Pancreas (tissue), 10 donors: ENCODE results near the gene HABP2. TPM values are rescaled to one million over a fixed set of nuclear protein-coding genes. Genes with fewer than 3 reads are reported as not detected.

ENCODE experiments used
- ATAC-seq, 4 donors: fragments of 200-7000 bp; cut with Tn5 transposase; one replicate each; pipeline versions ENCODE4 v1.8.0 to v1.9.1; 2020; ENCODE audit warnings: mild to moderate bottlenecking in 4 of 4, moderate library complexity in 4 of 4
- DNase-seq, 6 donors: peaks; one replicate each; pipeline ENCODE4 v3.0.0-alpha.2; 2020
- FAIRE-seq: peaks from 2 replicates; lab custom pipeline; 2012; peaks lifted over from hg19 to GRCh38; lab: Jason Lieb, UNC
- H3K27ac ChIP-seq, 4 donors: fragments of 200-600 bp; sonication (generic); 1 replicate in 3 of 4; 2 replicates in 1 of 4; pipeline versions ENCODE4 v1.5.0 to v1.8.0; 2020
- H3K27me3 ChIP-seq, 4 donors: fragments of 200-600 bp; one replicate each; pipeline ENCODE4 v1.8.0; 2021
- H3K36me3 ChIP-seq, 3 donors: fragments of 200-600 bp; sonication (generic) in 1 of 3; one replicate each; pipeline versions ENCODE4 v1.5.0 to v1.8.0; 2020 to 2021
- H3K4me1 ChIP-seq, 3 donors: fragments of 200-600 bp; one replicate each; pipeline ENCODE4 v1.8.0; 2021
- H3K4me3 ChIP-seq, 4 donors: fragments of 200-600 bp; sonication (generic) in 2 of 4; one replicate each; pipeline versions ENCODE4 v1.5.0 to v1.8.0; 2020 to 2021
- H3K9me3 ChIP-seq, 4 donors: fragments of 200-600 bp; one replicate each; pipeline ENCODE4 v1.8.0; 2021
- CTCF ChIP-seq, 4 donors: fragments of 200-600 bp; sonication (generic) in 3 of 4; IDR thresholded peaks; one replicate each; pipeline versions ENCODE4 v1.5.0 to v1.8.0; 2021; ENCODE audit warnings: antibody characterized with exemption in 4 of 4
- WGBS, 2 donors: extraction: QIAGEN DNeasy Blood & Tissue Kit; methylation state at CpG; one replicate each; pipeline ENCODE4 v1.1.7; 2013; 5-methylcytosine and 5-hydroxymethylcytosine counted together
- intact Hi-C, 3 donors: fragments of 100-400 bp; cut with DNase I; formaldehyde crosslinking; loops; one replicate each; pipeline versions ENCODE4 v1.11.1 to v1.14.2; 2022
- polyA plus RNA-seq, 2 donors: library from polyadenylated mRNA; stranded (reverse); fragments of 200-250 nt; gene quantifications; one replicate each; pipeline ENCODE4 v1.2.3, GENCODE V29; 2013
- total RNA-seq, 6 donors: library from RNA; stranded (reverse); fragmentation: NEBNext Ultra II Directional in 4 of 6; extraction: Animal tissue kit (Norgen Biotek cat#: 25700) in 4 of 6; gene quantifications; one replicate each; pipeline versions ENCODE4 v1.2.1 to v1.2.4, GENCODE V29; 2021 to 2023
- donor health status: healthy with polysubstance abuse.
- donor health status: DM: no; HTN: no; CAD: no; lungs with moderate emphysema.
- donor health status: DM: no; HTN: no; CAD: no.
- donor health status: control.
- donor health status: control.
- donor health status: Bipolar disorder and iron deficiency.
- donor health status: DM: yes; HTN: yes; CAD: no.
- donor health status: DM: no; HTN: no; CAD: no.
- donor health status: DM: no; HTN: no; CAD: no.
- donor health status: DM: yes; HTN: yes; CAD: no.

HABP2 gene
- total RNA-seq (10 to 100 TPM in 5 of 6 donors, 1 to 10 TPM in 1; 9.3 to 51.7 (median 14.0) TPM), polyA plus RNA-seq (10 to 100 TPM in 1 of 2 donors, 1 to 10 TPM in 1; 8.8 to 34.9 TPM)

- ATAC-seq: peak; percentile 62 to 81 (median 74)
- 20 to 22% methylated on average over 3 of the region's 3 CpGs for WGBS, 2 donors
- Histone ChIP-seq H3K4me1 (peaks cover 6 to 22% (median 8%) of the 10 kb centered on the region in 3 donors), H3K36me3 (no peaks in the 10 kb centered on the region), H3K9me3 (no peaks in the 10 kb centered on the region), H3K27ac (peak within 1 kb of the TSS in 3 of 4 donors; percentile 14 to 75 (median 58)), H3K27me3 (no peaks in the 10 kb centered on the region), H3K4me3 (peak within 1 kb of the TSS in 2 of 4 donors; percentile 13 to 26)
- FAIRE-seq: no peak
- no peak for TF ChIP-seq CTCF (IDR thresholded peaks at IDR 0.05)
- intact Hi-C loops: no loop called here
- DNase-seq: peak in 5 of 6 donors; percentile 23 to 67 (median 35)
These were observed at the start of gene HABP2 for GRCh38 chr10:113552701-113553100. TSS of gene HABP2 (plus strand) at chr10:113553053. CDS start at chr10:113553122, 69 bp downstream.

GRCh38 chr10:113503930-113504329, 48.9 kb upstream of the HABP2 start:
- no peaks in the 10 kb centered on the region for H3K27me3 ChIP-seq
- no peak for FAIRE-seq
- WGBS, 2 donors: 76 to 86% methylated on average over 4 of the region's 4 CpGs
- intact Hi-C loops: no loop called here
- no peak overlapping the region for H3K4me3 ChIP-seq
- no peaks in the 10 kb centered on the region for H3K9me3 ChIP-seq
- no peaks in the 10 kb centered on the region for H3K4me1 ChIP-seq
- peak in 2 of 4 donors; percentile 44 to 47 for ATAC-seq
- no peaks in the 10 kb centered on the region for H3K36me3 ChIP-seq
- DNase-seq: no peak
- H3K27ac ChIP-seq: no peak overlapping the region
- TF ChIP-seq CTCF (IDR thresholded peaks at IDR 0.05): no peak

- no peak for TF ChIP-seq CTCF (IDR thresholded peaks at IDR 0.05)
- Histone ChIP-seq H3K27ac (no peak overlapping the region), H3K4me3 (no peak overlapping the region), H3K9me3 (no peaks in the 10 kb centered on the region), H3K4me1 (no peaks in the 10 kb centered on the region), H3K36me3 (no peaks in the 10 kb centered on the region), H3K27me3 (no peaks in the 10 kb centered on the region)
- ATAC-seq (no peak), FAIRE-seq (no peak), DNase-seq (no peak)
- intact Hi-C loops: no loop called here
- 71 to 74% methylated on average over 3 of the region's 3 CpGs for WGBS, 2 donors
These were observed 48.4 kb upstream of the HABP2 start for GRCh38 chr10:113504423-113504822.

DNA sequence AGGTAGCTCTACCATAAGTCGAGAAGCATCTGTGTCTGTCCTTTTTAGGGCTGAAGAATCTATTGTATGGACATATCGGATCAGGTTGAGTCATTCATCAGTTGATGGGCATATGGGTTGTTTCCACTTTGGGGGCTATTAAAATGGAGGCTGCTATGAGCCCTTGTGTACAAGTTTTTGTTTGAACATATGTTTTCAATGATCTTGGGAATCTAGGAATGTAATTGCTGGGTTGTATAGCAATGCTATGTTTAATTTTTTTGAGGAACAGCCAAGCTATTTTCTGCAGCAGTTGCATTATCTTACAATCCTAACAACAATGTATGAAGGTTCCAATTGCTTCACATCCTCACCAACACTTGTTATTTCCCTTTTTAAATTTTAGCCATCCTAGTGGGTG, 46.4 kb upstream of the HABP2 start:
- no peak overlapping the region for H3K27ac ChIP-seq
- H3K36me3 ChIP-seq: no peaks in the 10 kb centered on the region
- H3K4me3 ChIP-seq: no peak overlapping the region
- no peaks in the 10 kb centered on the region for H3K27me3 ChIP-seq
- WGBS, 2 donors: 78 to 85% methylated on average over 2 of the region's 2 CpGs
- DNase-seq: no peak
- peaks cover 0 to 3% (median 0%) of the 10 kb centered on the region in 4 donors for H3K9me3 ChIP-seq
- no peaks in the 10 kb centered on the region for H3K4me1 ChIP-seq
- TF ChIP-seq CTCF (IDR thresholded peaks at IDR 0.05): no peak
- ATAC-seq: no peak
- intact Hi-C loops: no loop called here
- no peak for FAIRE-seq

DNA sequence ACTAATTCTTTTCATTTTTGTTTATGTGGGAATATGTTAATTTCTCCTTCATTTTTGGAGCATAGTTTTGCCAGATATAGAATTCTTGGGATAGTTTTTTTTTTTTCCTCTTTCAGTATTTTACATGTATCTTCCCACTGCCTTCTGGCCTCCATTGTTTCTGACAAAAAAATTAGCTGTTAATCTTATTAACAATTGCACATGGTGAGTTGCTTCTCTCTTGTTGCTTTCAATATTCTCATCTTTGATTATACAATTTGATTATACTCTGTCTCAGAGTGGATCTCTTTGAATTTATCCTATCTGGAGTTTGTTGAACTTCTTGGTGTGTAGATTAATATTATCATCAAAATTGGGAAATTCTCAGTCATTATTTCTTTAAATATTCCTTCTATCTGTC, 41.4 kb upstream of the HABP2 start:
- no peak for ATAC-seq
- no peak overlapping the region for H3K27ac ChIP-seq
- no peak for DNase-seq
- no peaks in the 10 kb centered on the region for H3K27me3 ChIP-seq
- TF ChIP-seq CTCF (IDR thresholded peaks at IDR 0.05): no peak
- H3K36me3 ChIP-seq: no peaks in the 10 kb centered on the region
- intact Hi-C loops: no loop called here
- no peaks in the 10 kb centered on the region for H3K4me1 ChIP-seq
- FAIRE-seq: no peak
- peaks cover 0 to 3% (median 0%) of the 10 kb centered on the region in 4 donors for H3K9me3 ChIP-seq
- H3K4me3 ChIP-seq: no peak overlapping the region
